Caco-2 (cell line): ENCODE data around the gene IRF2BP2. TPM values are rescaled to one million over a fixed set of nuclear protein-coding genes. Genes with fewer than 3 reads are reported as not detected.

ENCODE experiments used
- BruUV-seq: library from RNA; stranded (reverse); fragments of 400-500 nt; replicated peaks from 2 replicates; lab custom pipeline; 2021; lab: Mats Ljungman, UMichigan
- CTCF ChIA-PET: fragments of 300-600 bp; sonication (Branson Sonifier 250); formaldehyde crosslinking; loops from one replicate; lab custom pipeline; 2022; ENCODE audit warnings: antibody characterized with exemption; lab: Charles Lee
- POLR2A ChIA-PET: fragments of 300-600 bp; sonication (Branson Sonifier 250); formaldehyde crosslinking; loops from one replicate; lab custom pipeline; 2022; ENCODE audit warnings: antibody characterized with exemption; lab: Charles Lee
- DNase-seq, 2 experiments: peaks; one replicate each; pipeline versions ENCODE4 v3.0.0 to v3.0.0-alpha.2; 2020 to 2022
- H3K27me3 ChIP-seq: replicated peaks from 2 replicates; pipeline ENCODE4 v1.6.0; 2011; ENCODE audit warnings: low read length; ENCODE audit not compliant: control insufficient read depth, insufficient read depth
- H3K36me3 ChIP-seq: 2 replicates; pipeline ENCODE4 v1.5.1; 2011; ENCODE audit warnings: low read length; ENCODE audit not compliant: control insufficient read depth, insufficient read depth
- H3K4me1 ChIP-seq: fragments of 250-450 bp; sonication (Bioruptor Pico); 2 replicates; pipeline ENCODE4 v1.5.1; 2020; ENCODE audit warnings: mild to moderate bottlenecking
- H3K4me3 ChIP-seq: 2 replicates; pipeline ENCODE4 v1.5.1; 2011; ENCODE audit warnings: low read depth, mild to moderate bottlenecking, control low read depth, low read length
- H3K9me3 ChIP-seq: fragments of 250-450 bp; sonication (Bioruptor Pico); 2 replicates; pipeline ENCODE4 v1.5.1; 2020; ENCODE audit warnings: mild to moderate bottlenecking, moderate library complexity
- H3K27ac Mint-ChIP-seq: one replicate; pipeline ENCODE4 v1.8.0; 2022; ENCODE audit warnings: mixed read lengths; ENCODE audit not compliant: unreplicated experiment
- H3K27me3 Mint-ChIP-seq: one replicate; pipeline ENCODE4 v1.8.0; 2022; ENCODE audit warnings: mixed read lengths; ENCODE audit not compliant: insufficient read depth, unreplicated experiment
- H3K36me3 Mint-ChIP-seq: one replicate; pipeline ENCODE4 v1.8.0; 2022; ENCODE audit warnings: mild to moderate bottlenecking, mixed read lengths; ENCODE audit not compliant: insufficient read depth, unreplicated experiment
- H3K4me1 Mint-ChIP-seq: one replicate; pipeline ENCODE4 v1.8.0; 2022; ENCODE audit warnings: low read depth, mixed read lengths; ENCODE audit not compliant: unreplicated experiment
- H3K4me3 Mint-ChIP-seq: one replicate; pipeline ENCODE4 v1.8.0; 2022; ENCODE audit warnings: mild to moderate bottlenecking, moderate library complexity, mixed read lengths; ENCODE audit not compliant: unreplicated experiment
- H3K9me3 Mint-ChIP-seq: one replicate; pipeline ENCODE4 v1.8.0; 2022; ENCODE audit warnings: mixed read lengths; ENCODE audit not compliant: unreplicated experiment
- intact Hi-C: fragments of 100-400 bp; cut with micrococcal nuclease; formaldehyde crosslinking; loops from one replicate; pipeline ENCODE4 v1.10.0; 2022; ENCODE audit not compliant: unreplicated experiment
- total RNA-seq: library from RNA; stranded (reverse); gene quantifications from 2 replicates; pipeline ENCODE4 v1.2.3, GENCODE V29; 2022
- TF ChIP-seq, protein P1 (sequence below), 2 experiments: fragments of 200-600 bp in 1 of 2; IDR thresholded peaks; 1 replicate in 1 of 2; 2 replicates in 1 of 2; pipeline versions ENCODE4 v1.5.1 to v1.8.0; 2011 to 2022; ENCODE audit warnings: antibody characterized with exemption in 1 of 2, control low read depth in 1 of 2, inconsistent platforms in 1 of 2, low read depth in 1 of 2, low read length in 1 of 2, mild to moderate bottlenecking in 1 of 2, moderate library complexity in 1 of 2; ENCODE audit not compliant: insufficient read depth in 1 of 2, severe bottlenecking in 1 of 2, unreplicated experiment in 1 of 2

The IRF2BP2 gene
- total RNA-seq, 1 experiment from 2014 or later, result 135 TPM

DNA sequence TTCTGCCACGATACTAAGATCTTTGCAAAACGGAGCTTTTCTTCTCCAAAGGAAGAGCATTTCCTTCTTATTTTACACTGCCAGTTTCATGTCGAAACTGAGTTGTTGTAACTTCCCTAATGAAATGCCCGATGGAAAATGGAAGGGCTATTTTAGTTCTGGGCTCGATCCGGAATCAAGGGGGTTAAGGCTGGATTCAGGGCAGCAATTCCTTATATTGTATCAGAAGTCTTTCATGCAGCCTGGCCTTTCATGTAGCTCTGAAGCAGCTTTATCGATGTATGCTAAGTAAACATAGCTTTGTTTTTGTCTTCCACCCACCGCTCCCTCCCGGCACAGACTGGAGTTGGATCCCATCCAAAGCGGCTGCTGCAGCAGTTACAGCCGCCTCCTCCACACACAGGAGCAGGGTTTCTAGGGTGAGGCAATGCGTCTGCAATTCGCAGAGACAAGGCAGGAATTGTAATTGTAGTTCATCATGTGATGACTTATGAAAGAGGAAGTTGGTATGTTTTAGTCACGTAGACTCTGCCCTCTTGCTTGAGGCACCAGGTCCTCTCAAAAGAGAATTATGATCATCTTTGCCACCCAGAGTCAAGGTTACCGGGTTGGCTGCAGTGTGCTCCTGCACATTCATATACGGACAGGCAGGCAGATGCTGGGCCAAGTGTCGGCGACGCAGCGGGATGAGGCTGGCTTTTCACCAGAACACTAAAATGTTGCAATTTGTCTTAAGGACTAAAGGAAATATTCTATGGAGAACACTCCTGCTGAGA lies 2.6 kb upstream of the IRF2BP2 start:
- Histone ChIP-seq H3K27me3 (no peaks in the 10 kb centered on the region), H3K4me3 (peak overlapping the region; percentile 28), H3K9me3 (no peaks in the 10 kb centered on the region), H3K36me3 (peaks cover under 1% of the 10 kb centered on the region; the same call in 1 of the 2 replicates), H3K4me1 (peaks cover 38% of the 10 kb centered on the region)
- ChIA-PET POLR2A (interaction anchor here (0.6 to 5.1 kb wide), 40 partner anchors 9 to 472 kb away, joined by 3 to 72 read pairs (median 6); no protein-coding TSS in a partner anchor), CTCF (interaction anchor here (0.5 to 3.3 kb wide), 9 partner anchors 30 to 893 kb away, joined by 3 to 26 read pairs (median 5); no protein-coding TSS in a partner anchor)
- peak; percentile 94 to 96 for DNase-seq
- H3K4me1 Mint-ChIP-seq, result peaks cover 47% of the 10 kb centered on the region
- H3K27ac Mint-ChIP-seq, result peak overlapping the region; percentile 98
- TF ChIP-seq, protein P1, sequence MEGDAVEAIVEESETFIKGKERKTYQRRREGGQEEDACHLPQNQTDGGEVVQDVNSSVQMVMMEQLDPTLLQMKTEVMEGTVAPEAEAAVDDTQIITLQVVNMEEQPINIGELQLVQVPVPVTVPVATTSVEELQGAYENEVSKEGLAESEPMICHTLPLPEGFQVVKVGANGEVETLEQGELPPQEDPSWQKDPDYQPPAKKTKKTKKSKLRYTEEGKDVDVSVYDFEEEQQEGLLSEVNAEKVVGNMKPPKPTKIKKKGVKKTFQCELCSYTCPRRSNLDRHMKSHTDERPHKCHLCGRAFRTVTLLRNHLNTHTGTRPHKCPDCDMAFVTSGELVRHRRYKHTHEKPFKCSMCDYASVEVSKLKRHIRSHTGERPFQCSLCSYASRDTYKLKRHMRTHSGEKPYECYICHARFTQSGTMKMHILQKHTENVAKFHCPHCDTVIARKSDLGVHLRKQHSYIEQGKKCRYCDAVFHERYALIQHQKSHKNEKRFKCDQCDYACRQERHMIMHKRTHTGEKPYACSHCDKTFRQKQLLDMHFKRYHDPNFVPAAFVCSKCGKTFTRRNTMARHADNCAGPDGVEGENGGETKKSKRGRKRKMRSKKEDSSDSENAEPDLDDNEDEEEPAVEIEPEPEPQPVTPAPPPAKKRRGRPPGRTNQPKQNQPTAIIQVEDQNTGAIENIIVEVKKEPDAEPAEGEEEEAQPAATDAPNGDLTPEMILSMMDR (IDR thresholded peaks at IDR 0.05; ENCODE audit: insufficient read depth in 1 of 2, low read depth in 1 of 2, low read length in 1 of 2, severe bottlenecking in 1 of 2, unreplicated experiment in 1 of 2), result no peak
- intact Hi-C loops, result loop anchor here (1.0 to 10.0 kb wide), 10 partner anchors 15 to 892 kb away; partner anchors contain the start of gene B3GALNT2
- H3K36me3 Mint-ChIP-seq, result peaks cover 42% of the 10 kb centered on the region
- H3K9me3 Mint-ChIP-seq, result no peaks in the 10 kb centered on the region
- H3K4me3 Mint-ChIP-seq, result peak overlapping the region; percentile 92
- no peaks in the 10 kb centered on the region for H3K27me3 Mint-ChIP-seq
- no TSS peak for BruUV-seq

DNA sequence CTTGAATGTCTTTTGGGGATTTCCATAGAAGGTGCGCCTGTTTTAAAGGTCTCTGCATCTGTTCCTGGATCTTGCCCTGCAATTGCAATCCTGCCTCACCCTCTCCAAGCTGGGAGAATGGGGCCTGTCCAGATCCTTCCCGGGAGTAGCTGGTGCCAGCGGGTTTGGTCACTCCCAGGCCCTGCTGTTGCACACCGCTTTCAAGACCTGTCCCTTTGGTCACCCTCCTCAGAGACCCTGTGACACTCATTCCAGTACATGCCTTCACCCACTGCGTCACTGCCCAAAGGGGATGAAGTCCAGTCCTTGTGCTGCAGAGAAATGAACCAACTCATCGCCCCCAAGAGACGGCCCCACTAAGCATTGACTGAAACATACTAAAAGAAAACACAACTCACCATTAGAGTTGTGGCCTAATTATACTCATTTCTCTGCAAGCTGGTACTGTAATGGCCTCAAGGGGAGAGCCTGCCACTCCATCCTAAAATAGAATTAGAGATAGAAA lies 1.9 kb upstream of the IRF2BP2 start:
- ChIA-PET CTCF (interaction anchor here (0.5 to 3.3 kb wide), 15 partner anchors 14 to 893 kb away, joined by 3 to 26 read pairs (median 4); no protein-coding TSS in a partner anchor), POLR2A (interaction anchor here (0.6 to 5.1 kb wide), 54 partner anchors 8 to 1906 kb away, joined by 3 to 72 read pairs (median 5); no protein-coding TSS in a partner anchor)
- Histone ChIP-seq H3K9me3 (no peaks in the 10 kb centered on the region), H3K4me1 (peaks cover 32% of the 10 kb centered on the region), H3K4me3 (peak overlapping the region; percentile 20), H3K27me3 (no peaks in the 10 kb centered on the region), H3K36me3 (peaks cover 5% of the 10 kb centered on the region)
- DNase-seq, result peak in 1 of 2 experiments; percentile 58
- Mint-ChIP-seq H3K4me3 (peak overlapping the region; percentile 92), H3K9me3 (no peaks in the 10 kb centered on the region), H3K27ac (peak overlapping the region; percentile 98), H3K4me1 (peaks cover 47% of the 10 kb centered on the region), H3K36me3 (peaks cover 49% of the 10 kb centered on the region), H3K27me3 (no peaks in the 10 kb centered on the region)
- intact Hi-C loops, result loop anchor here (1.0 to 10.0 kb wide), 10 partner anchors 27 to 893 kb away; partner anchors contain the start of gene B3GALNT2
- TSS peak; percentile 54 for BruUV-seq
- TF ChIP-seq, protein P1 (IDR thresholded peaks at IDR 0.05; ENCODE audit: insufficient read depth in 1 of 2, low read depth in 1 of 2, low read length in 1 of 2, severe bottlenecking in 1 of 2, unreplicated experiment in 1 of 2), result no peak
